ENCODE measurements around the gene USP10.

USP10 gene

GRCh38 chr16:84810518-84811273 lies 110.9 kb downstream of the USP10 start:
- no peak for DNase-seq

DNA sequence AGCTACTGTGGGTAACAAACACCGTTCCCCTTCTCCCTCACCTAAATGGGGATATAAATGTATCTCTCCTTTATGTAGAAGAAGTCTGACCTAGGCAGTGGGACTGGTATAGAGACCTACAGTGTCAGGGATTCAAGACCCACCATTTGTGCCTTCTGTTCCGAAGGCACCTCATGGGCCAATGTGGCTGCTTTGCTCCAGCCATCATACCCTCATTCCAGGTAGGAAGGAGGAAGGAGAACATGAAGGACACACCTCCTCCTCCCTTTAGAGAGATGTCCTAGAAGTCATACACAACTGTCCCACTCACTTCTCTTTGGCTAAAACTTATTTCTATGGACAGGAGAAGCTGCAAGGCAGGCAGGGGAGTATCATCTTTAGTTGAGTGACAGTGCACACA lies 111.7 kb downstream of the USP10 start:
- no peak for DNase-seq

- DNase-seq = no peak
Measured at GRCh38 chr16:84813141-84813934, 113.5 kb downstream of the USP10 start.

DNA sequence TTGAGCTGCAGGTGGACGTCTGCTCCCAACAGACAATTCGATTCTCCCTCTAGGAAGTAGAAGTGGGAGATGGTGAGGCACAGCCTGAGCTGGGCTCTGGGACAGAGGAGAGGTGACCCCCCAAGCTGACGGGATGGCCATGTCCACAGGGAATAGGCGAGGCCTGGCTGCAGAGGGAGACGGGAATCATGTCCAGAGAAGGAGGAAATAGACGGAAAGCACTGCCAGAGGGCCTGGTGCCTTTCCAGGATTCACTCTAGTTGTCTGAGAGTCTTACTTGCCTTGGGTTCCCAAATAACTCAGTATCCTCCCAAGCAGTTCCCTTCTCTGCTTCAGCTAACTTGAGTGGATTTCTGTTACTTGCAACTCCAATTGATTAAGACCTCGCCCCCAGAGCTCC lies 115.7 kb downstream of the USP10 start:
- DNase-seq = no peak

DNA sequence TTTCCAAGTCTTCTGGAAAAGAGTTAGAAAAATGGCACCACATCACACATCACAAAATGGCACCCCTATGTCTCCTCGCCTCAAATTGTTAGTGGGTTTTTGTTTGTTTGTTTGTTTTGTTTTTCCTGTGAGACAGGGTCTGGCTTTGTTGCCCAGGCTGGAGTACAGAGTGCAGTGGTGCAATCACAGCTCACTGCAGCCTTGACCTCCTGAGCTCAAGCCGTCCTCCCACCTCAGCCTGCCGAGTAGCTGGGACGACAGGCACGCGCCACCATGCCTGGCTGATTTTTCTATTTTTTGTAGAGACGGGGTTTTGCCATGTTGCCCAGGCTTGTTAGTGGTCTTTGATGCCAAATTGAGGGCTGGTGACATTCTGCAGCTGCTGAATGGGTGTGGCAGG lies 116.2 kb downstream of the USP10 start:
- no peak for DNase-seq

- no peak for DNase-seq
Measured at GRCh38 chr16:84816485-84816884, 116.7 kb downstream of the USP10 start.

- DNase-seq = no peak
Measured at GRCh38 chr16:84817206-84817605, 117.4 kb downstream of the USP10 start.

- DNase-seq = no peak
Measured at GRCh38 chr16:84817613-84818012, 117.8 kb downstream of the USP10 start.

- DNase-seq = no peak
Measured at GRCh38 chr16:84818133-84818532, 118.3 kb downstream of the USP10 start.

GRCh38 chr16:84818989-84819643 lies 119.3 kb downstream of the USP10 start:
- DNase-seq = no peak

- DNase-seq = peak; percentile 82
Measured at GRCh38 chr16:84819644-84820304, 120.0 kb downstream of the USP10 start, which contains the start of gene CRISPLD2. Gene CRISPLD2 (plus strand): TSS chr16:84819985. CDS start chr16:84838496, 18,511 bp downstream.

DNA sequence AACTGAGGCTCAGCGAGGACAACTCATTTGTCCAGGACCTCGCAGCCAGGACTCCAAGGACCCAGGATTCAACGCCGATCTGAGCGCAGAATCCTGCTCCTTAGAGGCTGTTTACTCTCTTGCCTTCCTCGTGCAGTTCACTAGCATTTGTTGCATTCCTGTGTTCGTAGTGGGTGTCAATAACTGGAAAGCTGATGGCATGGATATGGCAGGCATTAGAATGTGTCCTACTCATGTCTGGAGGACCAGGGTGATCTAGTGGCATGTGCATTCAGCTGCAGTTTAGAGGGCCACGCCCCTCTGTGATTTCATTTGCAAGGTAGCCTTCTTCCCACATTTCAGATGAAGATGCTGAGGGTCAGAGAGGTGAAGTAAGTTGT lies 120.5 kb downstream of the USP10 start:
- no peak for DNase-seq

- no peak for DNase-seq
Measured at GRCh38 chr16:84820771-84821170, 121.0 kb downstream of the USP10 start.

DNA sequence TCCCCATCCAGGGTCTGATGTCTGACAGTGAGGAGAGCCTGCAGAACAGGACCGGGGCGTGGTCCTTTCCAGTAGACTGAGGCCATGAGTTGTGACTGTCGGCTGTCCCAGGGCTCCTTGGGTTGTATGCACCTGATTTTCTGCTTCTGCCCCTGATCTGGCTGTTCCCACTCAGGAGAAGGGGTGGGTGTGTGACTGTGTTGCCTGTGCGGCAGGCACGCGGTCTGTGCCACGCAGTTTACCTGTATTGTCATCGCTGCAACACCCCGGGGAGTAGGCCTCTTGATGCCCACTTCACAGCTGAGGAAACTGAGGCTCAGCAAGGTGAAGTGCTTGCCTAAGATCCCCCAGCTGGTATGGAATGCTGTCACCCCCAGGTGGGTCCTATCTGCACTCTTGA lies 121.4 kb downstream of the USP10 start:
- no peak for DNase-seq

- DNase-seq = no peak
Measured at GRCh38 chr16:84821728-84822689, 122.2 kb downstream of the USP10 start.

GRCh38 chr16:84822990-84823389 lies 123.2 kb downstream of the USP10 start:
- no peak for DNase-seq

- no peak for DNase-seq
Measured at GRCh38 chr16:84823484-84823883, 123.7 kb downstream of the USP10 start.

DNA sequence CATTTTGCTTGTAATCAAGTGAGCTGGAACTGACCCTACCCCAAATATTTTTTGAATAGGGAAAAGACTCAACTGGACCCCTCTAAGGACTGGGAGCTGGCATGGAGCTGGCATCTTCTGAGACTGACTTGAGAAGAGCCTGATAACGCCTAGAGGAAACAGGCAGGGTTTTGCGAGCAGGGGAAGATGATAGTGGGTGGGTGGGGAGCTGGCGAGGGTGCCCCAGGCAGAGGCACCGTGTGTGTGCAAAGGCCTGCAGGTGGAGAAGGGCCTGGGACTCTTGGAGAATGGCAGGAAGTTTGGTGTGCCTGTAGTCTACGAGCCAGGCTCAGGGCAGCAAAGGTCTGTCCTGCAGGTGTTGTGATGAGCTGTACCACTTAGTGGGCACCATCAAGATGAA lies 124.1 kb downstream of the USP10 start:
- no peak for DNase-seq

DNA sequence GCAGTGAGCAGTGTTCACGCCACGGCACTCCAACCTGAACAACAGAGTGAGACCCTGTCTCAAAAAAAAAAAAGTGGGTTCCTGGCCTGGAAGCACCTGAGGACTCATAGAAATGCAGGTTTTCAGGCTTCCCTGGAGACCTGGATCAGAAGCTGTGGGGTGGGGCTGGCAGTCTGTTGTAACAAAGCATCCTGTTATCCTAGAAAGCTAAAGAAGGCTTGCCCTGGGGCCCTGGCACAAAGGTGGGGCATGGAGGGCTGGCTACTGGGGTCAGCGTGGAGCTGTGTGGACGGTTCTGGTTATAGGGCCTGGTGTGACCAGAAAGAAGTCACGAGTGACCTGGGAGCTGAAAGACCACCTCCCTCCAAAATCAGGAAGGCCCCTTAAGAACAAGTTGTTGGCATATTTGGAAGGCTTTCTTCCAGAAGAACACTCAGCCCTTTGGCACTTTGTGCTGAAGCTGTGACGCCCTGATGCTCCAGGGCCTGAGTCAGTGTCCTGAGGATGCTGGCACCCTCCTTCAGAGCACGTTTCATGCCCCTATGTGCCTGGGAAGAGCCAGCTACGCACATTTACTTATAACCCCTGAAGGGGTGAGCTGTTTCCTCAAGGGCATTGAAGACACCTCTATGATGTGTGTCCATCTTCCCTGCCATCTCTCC lies 126.2 kb downstream of the USP10 start:
- DNase-seq = no peak

DNA sequence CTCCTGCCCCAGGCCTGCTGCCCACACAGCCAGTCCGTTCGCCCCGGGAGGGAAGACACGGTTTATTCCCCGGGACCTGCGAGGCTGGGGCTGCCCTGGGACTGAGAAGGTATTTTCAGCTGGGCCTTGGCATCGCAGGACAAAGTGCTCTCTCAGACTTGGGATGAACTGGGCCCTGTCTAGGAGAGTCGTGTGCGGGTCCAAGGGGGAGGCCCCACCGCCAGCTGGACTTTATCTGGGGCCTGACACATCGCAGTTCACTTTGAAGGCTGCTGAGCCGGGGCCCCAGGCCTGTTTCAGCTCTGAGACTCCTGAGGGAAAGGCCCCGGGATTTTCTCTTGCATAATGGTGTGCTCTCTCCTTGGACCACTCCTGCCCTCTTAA lies 126.8 kb downstream of the USP10 start:
- DNase-seq = no peak

DNA sequence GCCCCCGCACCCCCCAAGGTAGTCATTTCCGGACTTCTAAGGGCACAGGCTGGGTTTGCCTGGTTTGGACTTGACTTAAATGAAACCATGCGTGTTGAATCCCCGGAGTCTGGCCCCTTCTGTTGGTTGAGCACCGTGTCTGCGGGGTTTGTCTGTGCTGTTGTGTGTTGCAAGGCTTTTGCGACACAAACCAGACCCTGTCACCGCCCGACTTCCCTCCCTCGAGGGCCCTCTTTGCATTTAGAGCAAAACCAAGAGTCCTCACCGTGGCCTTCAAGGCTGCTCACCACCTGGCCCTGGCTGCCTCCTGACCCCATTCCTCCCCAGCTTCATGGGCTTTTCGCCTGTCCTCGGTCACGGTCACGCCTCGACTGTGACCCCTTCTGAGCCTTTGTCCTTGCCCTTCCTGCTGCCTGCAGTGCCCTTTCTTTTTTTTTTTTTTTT lies 127.4 kb downstream of the USP10 start:
- no peak for DNase-seq
